ENCODE data around the gene SLC7A9. TPM values are rescaled to one million over a fixed set of nuclear protein-coding genes. Genes with fewer than 3 reads are reported as not detected.
"Not testable (repeated sequence)": the region's sequence is repeated elsewhere in the genome, so short reads cannot be mapped to it uniquely, and the experiment has no call there.

The SLC7A9 gene
- total RNA-seq, 6 donors from 2014 or later, result 0.26 to 1.2 (median 0.44) TPM; not detected in 2

DNA sequence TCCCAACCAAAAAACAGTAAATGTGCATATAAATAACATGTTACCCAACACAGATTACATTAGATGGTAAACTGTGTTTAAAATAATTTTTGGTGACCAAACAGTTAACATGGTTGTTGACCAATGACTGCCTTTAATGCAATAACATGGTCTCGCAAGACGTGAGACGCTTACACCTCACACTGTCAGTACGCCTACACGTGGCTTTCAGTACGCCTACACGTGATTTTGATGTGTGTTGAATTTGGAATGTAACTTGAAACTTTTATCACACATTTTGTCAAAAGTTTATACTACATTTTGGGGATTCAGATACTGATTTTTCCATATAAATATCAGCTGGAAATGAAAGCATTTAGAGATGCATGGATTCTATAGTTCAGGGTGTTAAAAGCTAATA is 32.0 kb downstream of the SLC7A9 start:
- 78 to 79% methylated on average over 7 of the region's 7 CpGs for WGBS, 2 donors
- Histone ChIP-seq H3K9me3 (peaks cover 0 to 14% (median 6%) of the 10 kb centered on the region in 4 donors), H3K36me3 (no peaks in the 10 kb centered on the region), H3K4me3 (no peak overlapping the region), H3K27me3 (no peaks in the 10 kb centered on the region), H3K27ac (no peak overlapping the region), H3K4me1 (no peaks in the 10 kb centered on the region)
- no peak for ATAC-seq (ENCODE audit: low FRiP score in 2 of 2)
- no peak for TF ChIP-seq POLR2AphosphoS5 (IDR thresholded peaks at IDR 0.05)
- no peak for TF ChIP-seq POLR2A (IDR thresholded peaks at IDR 0.05)
- TF ChIP-seq, protein P1, sequence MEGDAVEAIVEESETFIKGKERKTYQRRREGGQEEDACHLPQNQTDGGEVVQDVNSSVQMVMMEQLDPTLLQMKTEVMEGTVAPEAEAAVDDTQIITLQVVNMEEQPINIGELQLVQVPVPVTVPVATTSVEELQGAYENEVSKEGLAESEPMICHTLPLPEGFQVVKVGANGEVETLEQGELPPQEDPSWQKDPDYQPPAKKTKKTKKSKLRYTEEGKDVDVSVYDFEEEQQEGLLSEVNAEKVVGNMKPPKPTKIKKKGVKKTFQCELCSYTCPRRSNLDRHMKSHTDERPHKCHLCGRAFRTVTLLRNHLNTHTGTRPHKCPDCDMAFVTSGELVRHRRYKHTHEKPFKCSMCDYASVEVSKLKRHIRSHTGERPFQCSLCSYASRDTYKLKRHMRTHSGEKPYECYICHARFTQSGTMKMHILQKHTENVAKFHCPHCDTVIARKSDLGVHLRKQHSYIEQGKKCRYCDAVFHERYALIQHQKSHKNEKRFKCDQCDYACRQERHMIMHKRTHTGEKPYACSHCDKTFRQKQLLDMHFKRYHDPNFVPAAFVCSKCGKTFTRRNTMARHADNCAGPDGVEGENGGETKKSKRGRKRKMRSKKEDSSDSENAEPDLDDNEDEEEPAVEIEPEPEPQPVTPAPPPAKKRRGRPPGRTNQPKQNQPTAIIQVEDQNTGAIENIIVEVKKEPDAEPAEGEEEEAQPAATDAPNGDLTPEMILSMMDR (IDR thresholded peaks at IDR 0.05), result no peak
- no peak for TF ChIP-seq EP300 (IDR thresholded peaks at IDR 0.05)
- DNase-seq, result no peak

GRCh38 chr19:32833388-32833787 is 36.2 kb downstream of the SLC7A9 start:
- not testable (repeated sequence) for ATAC-seq (ENCODE audit: low FRiP score in 2 of 2); H3K27ac ChIP-seq; H3K36me3 ChIP-seq; H3K4me3 ChIP-seq; DNase-seq; H3K4me1 ChIP-seq; H3K9me3 ChIP-seq; H3K27me3 ChIP-seq
- WGBS, 2 donors, result 93 to 96% methylated on average over 7 of the region's 7 CpGs

GRCh38 chr19:32832825-32833224 is 36.7 kb downstream of the SLC7A9 start:
- not testable (repeated sequence) for H3K27me3 ChIP-seq, H3K36me3 ChIP-seq, H3K9me3 ChIP-seq, H3K4me3 ChIP-seq, H3K27ac ChIP-seq, H3K4me1 ChIP-seq, DNase-seq
- peak in 1 of 2 donors; percentile 37 for ATAC-seq (ENCODE audit: low FRiP score in 2 of 2)
- WGBS, 2 donors, result 87 to 92% methylated on average over 7 of the region's 7 CpGs

GRCh38 chr19:32832094-32832493 is 37.5 kb downstream of the SLC7A9 start:
- H3K9me3 ChIP-seq; H3K36me3 ChIP-seq; H3K27ac ChIP-seq; H3K27me3 ChIP-seq; DNase-seq; ATAC-seq (ENCODE audit: low FRiP score in 2 of 2); H3K4me1 ChIP-seq; H3K4me3 ChIP-seq: not testable (repeated sequence)
- 92 to 95% methylated on average over 12 of the region's 12 CpGs for WGBS, 2 donors

- DNase-seq, result no peak
- no peak for TF ChIP-seq POLR2A (IDR thresholded peaks at IDR 0.05)
- TF ChIP-seq EP300 (IDR thresholded peaks at IDR 0.05), result no peak
- no peak for TF ChIP-seq POLR2AphosphoS5 (IDR thresholded peaks at IDR 0.05)
- TF ChIP-seq, protein P1 (IDR thresholded peaks at IDR 0.05), result no peak
- WGBS, 2 donors, result 77 to 91% methylated on average over 5 of the region's 5 CpGs
- Histone ChIP-seq H3K9me3 (no peaks in the 10 kb centered on the region), H3K27ac (no peak overlapping the region), H3K4me1 (no peaks in the 10 kb centered on the region), H3K27me3 (no peaks in the 10 kb centered on the region), H3K4me3 (no peak overlapping the region), H3K36me3 (no peaks in the 10 kb centered on the region)
- ATAC-seq (ENCODE audit: low FRiP score in 2 of 2), result no peak
Measured at GRCh38 chr19:32831611-32832010, 38.0 kb downstream of the SLC7A9 start.

DNA sequence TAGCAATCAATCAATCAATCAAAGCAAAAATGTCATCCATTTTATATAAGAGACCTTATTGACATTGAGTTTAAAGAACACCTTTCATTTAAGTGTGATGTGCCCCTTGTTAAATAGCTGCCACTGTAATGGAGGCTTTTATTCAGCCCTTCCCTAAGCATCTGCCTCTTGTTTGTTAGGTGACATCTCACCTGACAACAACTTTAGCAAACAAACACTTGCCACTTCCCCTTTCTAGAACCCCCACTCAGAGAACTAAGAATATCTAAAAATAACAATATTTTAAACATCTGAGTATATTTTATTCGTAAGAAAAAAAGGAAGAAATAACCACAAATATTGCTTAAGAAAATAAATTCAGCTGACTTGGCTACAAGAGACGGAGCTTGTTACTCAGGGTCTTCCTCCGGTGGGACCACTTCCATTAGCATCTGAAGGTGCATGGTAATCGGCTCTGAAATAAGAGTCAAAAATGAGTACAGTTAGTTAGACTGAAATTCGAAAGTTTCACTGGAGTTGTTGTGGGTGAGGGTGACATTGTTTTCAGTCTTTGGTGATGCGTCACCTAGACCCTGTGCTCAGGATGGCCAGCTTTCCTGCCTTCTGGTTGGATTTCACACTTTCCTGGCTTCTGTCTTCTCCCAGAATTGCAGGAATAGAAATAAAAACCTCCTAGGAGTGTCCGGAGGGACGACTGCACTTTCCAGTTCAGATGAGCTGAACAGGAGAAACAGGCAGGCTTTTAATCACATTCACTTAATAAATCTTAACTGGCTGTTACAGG is 39.1 kb downstream of the SLC7A9 start:
- no peaks in the 10 kb centered on the region for H3K9me3 ChIP-seq
- H3K27ac ChIP-seq, result no peak overlapping the region
- no peak for ATAC-seq (ENCODE audit: low FRiP score in 2 of 2)
- no peaks in the 10 kb centered on the region for H3K27me3 ChIP-seq
- no peak overlapping the region for H3K4me3 ChIP-seq
- WGBS, 2 donors, result 79 to 83% methylated on average over 8 of the region's 8 CpGs
- DNase-seq, result no peak
- H3K4me1 ChIP-seq, result no peaks in the 10 kb centered on the region
- TF ChIP-seq, protein P1 (IDR thresholded peaks at IDR 0.05), result no peak
- no peaks in the 10 kb centered on the region for H3K36me3 ChIP-seq
